ENCODE data around the gene COQ5. TPM values are rescaled to one million over a fixed set of nuclear protein-coding genes. Genes with fewer than 3 reads are reported as not detected.

Gene COQ5
- total RNA-seq, 1 experiment from 2014 or later, result 35.1 TPM

DNA sequence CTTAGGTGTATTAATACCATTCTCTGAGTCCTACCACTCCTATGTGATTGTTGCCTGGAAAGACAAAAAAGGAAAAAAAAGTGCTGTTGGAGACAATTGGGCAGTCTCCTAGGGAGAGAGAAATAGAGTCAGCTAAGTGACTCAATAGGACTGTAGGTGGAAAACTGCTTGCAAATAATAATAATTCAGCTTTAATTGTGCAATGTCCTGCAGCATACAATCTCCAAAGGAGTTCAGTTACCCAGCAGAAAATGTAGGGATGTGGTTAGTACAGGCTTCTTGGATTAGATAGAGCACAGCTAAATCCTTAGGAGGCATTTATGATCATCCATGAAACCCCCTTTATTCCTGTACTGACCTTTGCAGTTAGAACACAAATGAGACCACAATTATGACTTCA is 56.4 kb downstream of the COQ5 start (continued):
- TF ChIP-seq NFATC4 (CRISPR knock-in tag; IDR thresholded peaks at IDR 0.05) (no peak), CREM (CRISPR knock-in tag; IDR thresholded peaks at IDR 0.05) (no peak)

DNA sequence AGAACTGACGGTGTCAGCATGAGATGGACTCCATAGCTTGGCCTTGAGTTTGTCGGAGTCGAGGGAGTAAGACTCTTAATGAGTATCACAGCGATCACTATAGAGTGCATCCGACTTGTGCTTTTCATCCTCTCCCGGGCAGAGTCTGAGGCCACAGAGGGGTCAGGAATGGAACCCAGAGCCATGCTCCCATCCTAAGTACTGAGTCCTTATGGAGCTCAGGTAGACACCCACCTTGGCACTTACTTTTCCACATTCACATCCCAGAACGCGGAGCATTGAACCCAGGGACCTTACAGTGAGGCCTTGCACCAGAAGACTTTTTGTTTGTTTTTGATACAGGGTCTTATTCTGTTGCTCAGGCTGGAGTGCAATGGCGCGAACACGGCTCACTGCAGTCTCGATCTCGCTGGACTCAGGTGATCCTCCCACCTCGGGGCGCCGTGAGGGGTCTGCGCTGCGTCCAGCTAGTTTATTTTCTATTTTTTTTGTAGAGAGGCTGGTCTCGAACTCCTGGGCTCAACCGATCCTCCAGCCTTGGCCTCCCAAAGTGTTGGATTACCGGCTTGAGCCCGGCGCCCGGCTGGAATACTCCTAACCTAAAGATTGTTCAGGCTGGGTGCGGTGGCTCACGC is 58.7 kb downstream of the COQ5 start:
- H3K27ac Mint-ChIP-seq, result peak overlapping the region; percentile 92
- ATAC-seq (peak; percentile 31), DNase-seq (ENCODE audit: low spot score) (peak; percentile 16)
- H3K27me3 Mint-ChIP-seq (ENCODE audit: low read depth), result no peaks in the 10 kb centered on the region
- H3K9me3 Mint-ChIP-seq, result no peaks in the 10 kb centered on the region
- H3K4me3 Mint-ChIP-seq, result peak overlapping the region; percentile 87
- peaks cover 15% of the 10 kb centered on the region for H3K36me3 Mint-ChIP-seq
- POLR2A ChIA-PET, result interaction anchor here (0.6 to 2.7 kb wide), 3 partner anchors 26 to 111 kb away, joined by 3 to 9 read pairs (median 4); partner anchors contain the start of genes DYNLL1 and POP5
- H3K4me1 Mint-ChIP-seq, result peaks cover 33% of the 10 kb centered on the region
- no peak for TF ChIP-seq CREB1 (CRISPR knock-in tag; IDR thresholded peaks at IDR 0.05)
- TF ChIP-seq, protein P1, sequence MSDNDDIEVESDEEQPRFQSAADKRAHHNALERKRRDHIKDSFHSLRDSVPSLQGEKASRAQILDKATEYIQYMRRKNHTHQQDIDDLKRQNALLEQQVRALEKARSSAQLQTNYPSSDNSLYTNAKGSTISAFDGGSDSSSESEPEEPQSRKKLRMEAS (CRISPR knock-in tag; IDR thresholded peaks at IDR 0.05), result 0 out of 2 replicates have a peak, but pooled peaks have one; percentile 2
- CTCF ChIA-PET, result interaction anchor here (0.7 to 3.4 kb wide), 28 partner anchors 9 to 242 kb away, joined by 3 to 22 read pairs (median 4); partner anchors contain the start of genes COQ5, COX6A1, DYNLL1 and PLA2G1B

DNA sequence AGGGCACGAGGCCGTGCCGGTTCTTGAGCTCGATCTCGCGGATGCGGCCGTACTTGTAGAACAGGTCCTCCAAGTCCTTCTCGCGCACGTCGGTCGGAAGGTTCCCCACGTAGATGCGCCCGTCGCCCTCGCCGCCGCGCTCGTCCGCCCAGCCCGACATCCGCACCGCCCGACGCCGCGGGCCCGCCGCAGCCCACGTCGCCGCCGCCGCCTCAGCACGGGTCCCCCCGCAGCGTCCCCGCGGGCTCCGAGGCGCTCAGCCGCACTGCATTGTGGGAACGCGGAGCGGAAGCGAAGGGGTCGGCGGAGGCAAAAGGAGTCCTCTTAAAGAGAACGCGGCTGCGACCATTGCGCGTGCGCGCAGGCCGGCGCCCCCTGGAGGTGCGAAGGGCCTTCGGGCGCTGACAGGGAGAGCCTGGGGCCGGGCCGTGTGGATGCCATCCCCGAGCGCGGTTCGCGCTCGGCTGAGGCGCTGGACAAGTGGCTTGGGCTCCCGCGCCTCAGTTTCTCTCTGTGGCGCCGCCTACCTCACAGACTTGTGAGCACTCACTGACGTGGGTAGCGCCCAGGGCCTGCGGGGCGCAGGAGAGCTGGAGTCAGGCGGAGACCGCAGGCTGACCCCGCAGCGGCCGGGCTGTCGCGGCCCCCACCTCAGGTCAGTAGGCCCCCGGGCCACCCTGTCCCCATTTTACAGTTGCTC is 59.4 kb downstream of the COQ5 start, which contains the start of gene SRSF9:
TSS of gene SRSF9 (minus strand) at position 299 of the 700 bp plus-strand sequence. CDS start at position 160, 139 bp downstream.
- H3K4me3 Mint-ChIP-seq, result peak within 1 kb of the TSS; percentile 87
- no peaks in the 10 kb centered on the region for H3K27me3 Mint-ChIP-seq (ENCODE audit: low read depth)
- peaks cover 30% of the 10 kb centered on the region for H3K4me1 Mint-ChIP-seq
- peaks cover 22% of the 10 kb centered on the region for H3K36me3 Mint-ChIP-seq
- no peaks in the 10 kb centered on the region for H3K9me3 Mint-ChIP-seq
- ATAC-seq, result peak; percentile 86
- peak within 1 kb of the TSS; percentile 92 for H3K27ac Mint-ChIP-seq
- peak; percentile 95 for DNase-seq (ENCODE audit: low spot score)
- POLR2A ChIA-PET, result interaction anchor here (0.6 to 2.7 kb wide), 3 partner anchors 27 to 112 kb away, joined by 3 to 9 read pairs (median 4); partner anchors contain the start of genes DYNLL1 and POP5
- CTCF ChIA-PET, result interaction anchor here (0.7 to 3.4 kb wide), 29 partner anchors 10 to 241 kb away, joined by 3 to 22 read pairs (median 4); partner anchors contain the start of genes COQ5, COX6A1, DYNLL1 and PLA2G1B
- TF ChIP-seq ELF4 (CRISPR knock-in tag; IDR thresholded peaks at IDR 0.05; ENCODE audit: low read depth) (no peak), CBFB (CRISPR knock-in tag; IDR thresholded peaks at IDR 0.05; ENCODE audit: low read depth) (peak; percentile 90), ZNF423 (CRISPR knock-in tag; IDR thresholded peaks at IDR 0.05) (peak; percentile 63; the same call in 1 of the 2 replicates), TP53 (CRISPR knock-in tag; IDR thresholded peaks at IDR 0.05) (peak; percentile 75; the same call in 1 of the 2 replicates), ZNF232 (CRISPR knock-in tag; IDR thresholded peaks at IDR 0.05) (no peak), GABPB1 (CRISPR knock-in tag; IDR thresholded peaks at IDR 0.05) (peak; percentile 19; the same call in 1 of the 2 replicates), HMGA2 (CRISPR knock-in tag; IDR thresholded peaks at IDR 0.05) (no peak), OVOL2 (CRISPR knock-in tag; IDR thresholded peaks at IDR 0.05; ENCODE audit: borderline replicate concordance) (no peak), ZBTB21 (CRISPR knock-in tag; IDR thresholded peaks at IDR 0.05; ENCODE audit: borderline replicate concordance) (peak; percentile 63; the same call in 1 of the 2 replicates), ZNF671 (CRISPR knock-in tag; IDR thresholded peaks at IDR 0.05) (no peak)
- TF ChIP-seq, protein P2, sequence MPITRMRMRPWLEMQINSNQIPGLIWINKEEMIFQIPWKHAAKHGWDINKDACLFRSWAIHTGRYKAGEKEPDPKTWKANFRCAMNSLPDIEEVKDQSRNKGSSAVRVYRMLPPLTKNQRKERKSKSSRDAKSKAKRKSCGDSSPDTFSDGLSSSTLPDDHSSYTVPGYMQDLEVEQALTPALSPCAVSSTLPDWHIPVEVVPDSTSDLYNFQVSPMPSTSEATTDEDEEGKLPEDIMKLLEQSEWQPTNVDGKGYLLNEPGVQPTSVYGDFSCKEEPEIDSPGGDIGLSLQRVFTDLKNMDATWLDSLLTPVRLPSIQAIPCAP (CRISPR knock-in tag; IDR thresholded peaks at IDR 0.05), result no peak
- TF ChIP-seq, protein P3, sequence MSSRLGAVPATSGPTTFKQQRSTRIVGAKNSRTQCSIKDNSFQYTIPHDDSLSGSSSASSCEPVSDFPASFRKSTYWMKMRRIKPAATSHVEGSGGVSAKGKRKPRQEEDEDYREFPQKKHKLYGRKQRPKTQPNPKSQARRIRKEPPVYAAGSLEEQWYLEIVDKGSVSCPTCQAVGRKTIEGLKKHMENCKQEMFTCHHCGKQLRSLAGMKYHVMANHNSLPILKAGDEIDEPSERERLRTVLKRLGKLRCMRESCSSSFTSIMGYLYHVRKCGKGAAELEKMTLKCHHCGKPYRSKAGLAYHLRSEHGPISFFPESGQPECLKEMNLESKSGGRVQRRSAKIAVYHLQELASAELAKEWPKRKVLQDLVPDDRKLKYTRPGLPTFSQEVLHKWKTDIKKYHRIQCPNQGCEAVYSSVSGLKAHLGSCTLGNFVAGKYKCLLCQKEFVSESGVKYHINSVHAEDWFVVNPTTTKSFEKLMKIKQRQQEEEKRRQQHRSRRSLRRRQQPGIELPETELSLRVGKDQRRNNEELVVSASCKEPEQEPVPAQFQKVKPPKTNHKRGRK (CRISPR knock-in tag; IDR thresholded peaks at IDR 0.05; ENCODE audit: borderline replicate concordance), result no peak
- TF ChIP-seq, protein P4, sequence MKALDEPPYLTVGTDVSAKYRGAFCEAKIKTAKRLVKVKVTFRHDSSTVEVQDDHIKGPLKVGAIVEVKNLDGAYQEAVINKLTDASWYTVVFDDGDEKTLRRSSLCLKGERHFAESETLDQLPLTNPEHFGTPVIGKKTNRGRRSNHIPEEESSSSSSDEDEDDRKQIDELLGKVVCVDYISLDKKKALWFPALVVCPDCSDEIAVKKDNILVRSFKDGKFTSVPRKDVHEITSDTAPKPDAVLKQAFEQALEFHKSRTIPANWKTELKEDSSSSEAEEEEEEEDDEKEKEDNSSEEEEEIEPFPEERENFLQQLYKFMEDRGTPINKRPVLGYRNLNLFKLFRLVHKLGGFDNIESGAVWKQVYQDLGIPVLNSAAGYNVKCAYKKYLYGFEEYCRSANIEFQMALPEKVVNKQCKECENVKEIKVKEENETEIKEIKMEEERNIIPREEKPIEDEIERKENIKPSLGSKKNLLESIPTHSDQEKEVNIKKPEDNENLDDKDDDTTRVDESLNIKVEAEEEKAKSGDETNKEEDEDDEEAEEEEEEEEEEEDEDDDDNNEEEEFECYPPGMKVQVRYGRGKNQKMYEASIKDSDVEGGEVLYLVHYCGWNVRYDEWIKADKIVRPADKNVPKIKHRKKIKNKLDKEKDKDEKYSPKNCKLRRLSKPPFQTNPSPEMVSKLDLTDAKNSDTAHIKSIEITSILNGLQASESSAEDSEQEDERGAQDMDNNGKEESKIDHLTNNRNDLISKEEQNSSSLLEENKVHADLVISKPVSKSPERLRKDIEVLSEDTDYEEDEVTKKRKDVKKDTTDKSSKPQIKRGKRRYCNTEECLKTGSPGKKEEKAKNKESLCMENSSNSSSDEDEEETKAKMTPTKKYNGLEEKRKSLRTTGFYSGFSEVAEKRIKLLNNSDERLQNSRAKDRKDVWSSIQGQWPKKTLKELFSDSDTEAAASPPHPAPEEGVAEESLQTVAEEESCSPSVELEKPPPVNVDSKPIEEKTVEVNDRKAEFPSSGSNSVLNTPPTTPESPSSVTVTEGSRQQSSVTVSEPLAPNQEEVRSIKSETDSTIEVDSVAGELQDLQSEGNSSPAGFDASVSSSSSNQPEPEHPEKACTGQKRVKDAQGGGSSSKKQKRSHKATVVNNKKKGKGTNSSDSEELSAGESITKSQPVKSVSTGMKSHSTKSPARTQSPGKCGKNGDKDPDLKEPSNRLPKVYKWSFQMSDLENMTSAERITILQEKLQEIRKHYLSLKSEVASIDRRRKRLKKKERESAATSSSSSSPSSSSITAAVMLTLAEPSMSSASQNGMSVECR (CRISPR knock-in tag; IDR thresholded peaks at IDR 0.05; ENCODE audit: borderline replicate concordance), result peak; percentile 89
- TF ChIP-seq, protein P5, sequence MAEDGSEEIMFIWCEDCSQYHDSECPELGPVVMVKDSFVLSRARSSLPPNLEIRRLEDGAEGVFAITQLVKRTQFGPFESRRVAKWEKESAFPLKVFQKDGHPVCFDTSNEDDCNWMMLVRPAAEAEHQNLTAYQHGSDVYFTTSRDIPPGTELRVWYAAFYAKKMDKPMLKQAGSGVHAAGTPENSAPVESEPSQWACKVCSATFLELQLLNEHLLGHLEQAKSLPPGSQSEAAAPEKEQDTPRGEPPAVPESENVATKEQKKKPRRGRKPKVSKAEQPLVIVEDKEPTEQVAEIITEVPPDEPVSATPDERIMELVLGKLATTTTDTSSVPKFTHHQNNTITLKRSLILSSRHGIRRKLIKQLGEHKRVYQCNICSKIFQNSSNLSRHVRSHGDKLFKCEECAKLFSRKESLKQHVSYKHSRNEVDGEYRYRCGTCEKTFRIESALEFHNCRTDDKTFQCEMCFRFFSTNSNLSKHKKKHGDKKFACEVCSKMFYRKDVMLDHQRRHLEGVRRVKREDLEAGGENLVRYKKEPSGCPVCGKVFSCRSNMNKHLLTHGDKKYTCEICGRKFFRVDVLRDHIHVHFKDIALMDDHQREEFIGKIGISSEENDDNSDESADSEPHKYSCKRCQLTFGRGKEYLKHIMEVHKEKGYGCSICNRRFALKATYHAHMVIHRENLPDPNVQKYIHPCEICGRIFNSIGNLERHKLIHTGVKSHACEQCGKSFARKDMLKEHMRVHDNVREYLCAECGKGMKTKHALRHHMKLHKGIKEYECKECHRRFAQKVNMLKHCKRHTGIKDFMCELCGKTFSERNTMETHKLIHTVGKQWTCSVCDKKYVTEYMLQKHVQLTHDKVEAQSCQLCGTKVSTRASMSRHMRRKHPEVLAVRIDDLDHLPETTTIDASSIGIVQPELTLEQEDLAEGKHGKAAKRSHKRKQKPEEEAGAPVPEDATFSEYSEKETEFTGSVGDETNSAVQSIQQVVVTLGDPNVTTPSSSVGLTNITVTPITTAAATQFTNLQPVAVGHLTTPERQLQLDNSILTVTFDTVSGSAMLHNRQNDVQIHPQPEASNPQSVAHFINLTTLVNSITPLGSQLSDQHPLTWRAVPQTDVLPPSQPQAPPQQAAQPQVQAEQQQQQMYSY (CRISPR knock-in tag; IDR thresholded peaks at IDR 0.05), result no peak
- TF ChIP-seq, protein P6, sequence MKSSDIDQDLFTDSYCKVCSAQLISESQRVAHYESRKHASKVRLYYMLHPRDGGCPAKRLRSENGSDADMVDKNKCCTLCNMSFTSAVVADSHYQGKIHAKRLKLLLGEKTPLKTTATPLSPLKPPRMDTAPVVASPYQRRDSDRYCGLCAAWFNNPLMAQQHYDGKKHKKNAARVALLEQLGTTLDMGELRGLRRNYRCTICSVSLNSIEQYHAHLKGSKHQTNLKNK (CRISPR knock-in tag; IDR thresholded peaks at IDR 0.05), result no peak
